Activated T-cell treated with anti-CD3 and anti-CD28 coated beads, Interleukin-2, amount 50 U/mL, for 48 hours (primary cell): Measurements from ENCODE around the gene PAPPA.

ENCODE experiments used
- DNase-seq, 2 experiments: peaks; one replicate each; pipeline ENCODE4 v3.0.0-alpha.2; 2020

Gene PAPPA

DNA sequence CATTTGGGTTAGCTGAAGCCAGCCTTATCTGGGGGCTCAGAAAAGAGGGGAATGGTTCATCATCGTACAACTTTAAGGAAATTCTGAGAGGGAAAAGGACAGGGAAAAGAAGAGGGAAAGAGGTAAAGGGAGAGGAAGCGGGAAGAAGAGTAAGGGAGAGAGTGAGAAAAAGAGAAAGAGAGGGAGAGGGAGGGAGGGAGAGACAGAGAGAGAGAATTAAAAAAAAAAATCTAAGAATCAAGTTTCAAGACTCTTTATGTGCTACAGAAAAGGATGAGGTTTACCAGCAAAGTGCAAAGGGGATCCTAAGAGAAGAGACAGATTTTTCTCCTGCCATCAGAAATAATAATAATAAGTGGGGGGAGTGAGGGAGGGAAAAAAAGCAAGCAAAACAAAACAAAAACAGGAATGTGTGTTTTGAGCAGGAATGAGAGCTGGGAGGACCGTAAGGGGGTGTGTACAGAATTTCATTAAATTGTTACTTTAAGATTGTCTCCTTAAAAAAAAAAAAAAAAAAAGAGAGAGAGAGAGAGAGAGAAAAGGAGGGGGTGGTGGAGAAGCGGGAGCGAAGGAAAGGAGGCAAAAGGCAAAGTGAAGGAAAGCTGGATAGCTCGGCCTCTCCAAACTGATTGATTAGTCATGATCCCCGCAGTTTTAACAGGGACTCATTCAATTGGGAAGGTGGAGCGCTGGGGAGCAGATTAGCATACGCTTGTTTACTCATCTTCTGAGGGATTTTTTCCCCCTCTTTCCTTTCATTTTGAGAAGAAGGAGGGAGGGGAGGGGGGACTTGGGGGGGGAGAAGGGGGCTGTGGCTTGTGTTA is 438 bp upstream of the PAPPA start:
- DNase-seq: no peak

DNA sequence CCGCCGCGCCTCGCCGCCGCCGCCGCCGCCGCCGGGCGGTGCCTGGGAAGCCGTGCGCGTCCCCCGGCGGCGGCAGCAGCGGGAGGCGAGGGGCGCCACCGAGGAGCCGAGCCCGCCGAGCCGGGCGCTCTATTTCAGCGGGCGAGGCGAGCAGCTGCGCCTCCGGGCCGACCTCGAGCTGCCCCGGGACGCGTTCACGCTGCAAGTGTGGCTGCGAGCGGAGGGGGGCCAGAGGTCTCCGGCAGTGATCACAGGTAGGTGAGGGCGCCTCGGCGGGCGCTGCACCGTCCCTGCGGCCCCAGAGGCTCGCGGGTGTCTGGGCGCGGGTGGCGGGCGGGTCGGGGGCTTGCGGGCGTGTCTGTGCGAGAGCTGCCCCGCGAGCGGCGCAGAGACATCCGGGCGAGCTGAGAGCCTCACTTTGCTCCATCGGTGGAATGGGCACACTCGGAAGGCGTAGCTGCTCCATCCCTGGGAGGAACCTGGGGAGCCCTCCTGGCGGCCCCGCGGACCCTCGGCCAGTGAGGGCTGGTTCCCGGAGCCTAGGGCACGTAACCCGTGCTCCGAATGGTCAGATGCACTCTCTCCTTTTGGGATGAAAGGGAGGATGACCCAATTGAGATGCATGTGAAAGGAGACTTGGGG is 864 bp downstream of the PAPPA start:
- DNase-seq: no peak

- DNase-seq: no peak
These were observed 1.5 kb downstream of the PAPPA start for GRCh38 chr9:116154976-116155697.

DNA sequence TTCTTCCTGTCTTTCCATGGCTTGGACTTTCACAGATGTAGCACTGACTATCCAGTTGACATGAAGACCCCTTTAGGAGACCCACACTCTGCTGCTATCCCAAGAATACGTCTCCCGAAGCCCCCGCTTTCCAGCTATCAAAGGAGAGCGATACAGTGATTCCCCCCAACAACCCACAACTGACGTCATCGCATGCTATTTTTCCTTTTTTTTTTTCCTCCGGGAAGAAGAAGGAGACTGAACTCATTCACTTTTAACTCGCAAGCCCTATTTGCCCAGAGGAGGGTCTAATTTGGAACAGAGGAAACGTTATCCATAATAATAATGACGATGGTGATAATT is 2.1 kb downstream of the PAPPA start:
- DNase-seq: no peak

GRCh38 chr9:116156621-116157314 is 3.2 kb downstream of the PAPPA start:
- DNase-seq: no peak

- DNase-seq: no peak
These were observed 4.0 kb downstream of the PAPPA start for GRCh38 chr9:116157436-116158138.

GRCh38 chr9:116160676-116161571 is 7.3 kb downstream of the PAPPA start:
- no peak for DNase-seq

- no peak for DNase-seq
These were observed 8.7 kb downstream of the PAPPA start for GRCh38 chr9:116162241-116162781.

DNA sequence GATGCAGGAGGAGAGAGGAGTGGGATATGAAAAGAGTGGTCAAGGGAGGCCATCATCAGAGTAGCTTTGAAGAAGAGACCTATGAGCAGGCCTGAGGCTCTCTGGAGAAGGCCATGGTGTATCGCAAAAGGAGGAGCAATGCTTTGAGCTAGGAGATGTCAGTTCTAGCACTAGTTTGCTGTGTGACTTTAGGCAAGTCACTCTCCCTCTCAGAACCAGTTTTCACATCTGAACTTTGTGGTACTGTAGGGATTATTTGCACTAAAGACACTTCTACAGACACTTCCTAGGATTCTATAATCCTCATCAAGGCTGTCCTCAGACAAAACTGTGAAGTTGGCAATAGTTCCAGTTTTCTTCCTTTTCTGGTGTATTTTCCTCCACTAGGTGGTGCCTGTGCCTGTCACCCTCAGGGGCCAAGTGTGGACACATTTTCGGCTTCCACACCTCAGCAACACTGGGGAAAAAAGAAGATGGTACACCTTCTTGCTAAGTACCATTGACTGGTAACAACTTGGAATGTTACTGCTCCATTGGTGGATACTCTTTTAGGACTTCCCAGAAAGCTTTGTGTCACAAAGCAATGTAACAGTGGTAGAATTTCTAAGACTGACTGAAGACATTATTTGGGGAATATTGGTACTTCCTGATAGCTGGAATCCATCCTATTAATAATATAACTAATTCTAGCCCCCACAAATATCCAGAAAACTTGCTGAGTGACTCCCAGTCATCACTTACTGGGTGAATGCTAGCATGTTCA is 9.9 kb downstream of the PAPPA start:
- DNase-seq: no peak

DNA sequence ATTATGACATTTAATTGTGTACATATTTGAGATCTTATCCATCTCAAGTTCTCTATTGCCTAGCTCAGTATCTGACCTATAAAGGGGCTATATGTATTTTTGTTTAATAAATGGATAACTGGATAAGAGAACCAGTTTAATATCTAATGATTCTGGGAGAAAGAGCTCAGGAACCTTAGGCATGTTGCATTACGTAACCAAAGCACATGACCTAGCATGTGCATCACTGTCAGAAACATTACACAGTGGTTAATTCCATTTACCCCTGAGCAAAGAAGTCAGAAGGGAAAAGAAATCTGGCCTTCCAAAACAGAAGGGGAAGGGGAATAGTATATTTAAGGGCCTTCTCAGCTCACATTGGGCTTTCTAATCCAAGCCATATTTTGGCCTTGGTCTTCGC is 12.3 kb downstream of the PAPPA start:
- no peak for DNase-seq

- no peak for DNase-seq
These were observed 13.1 kb downstream of the PAPPA start for GRCh38 chr9:116166713-116167112.

DNA sequence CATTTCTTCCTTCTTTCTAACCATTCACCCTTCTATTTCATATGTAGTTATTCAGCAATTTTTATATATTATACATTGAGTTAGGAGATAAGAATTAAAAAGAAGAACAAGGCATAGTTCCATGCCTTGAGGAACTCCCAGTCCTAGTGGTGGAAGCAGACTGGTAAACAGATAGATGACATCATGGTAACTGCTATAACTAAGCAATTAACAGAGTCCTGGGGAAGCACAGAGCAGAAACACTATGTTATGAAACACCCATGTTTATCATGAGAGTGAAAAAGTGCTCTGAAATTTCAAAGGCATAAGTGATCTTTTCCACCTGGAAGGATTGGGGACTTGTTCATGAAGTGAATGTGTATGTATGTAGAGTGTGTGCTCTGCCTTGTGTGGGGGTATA is 14.6 kb downstream of the PAPPA start:
- DNase-seq: no peak

DNA sequence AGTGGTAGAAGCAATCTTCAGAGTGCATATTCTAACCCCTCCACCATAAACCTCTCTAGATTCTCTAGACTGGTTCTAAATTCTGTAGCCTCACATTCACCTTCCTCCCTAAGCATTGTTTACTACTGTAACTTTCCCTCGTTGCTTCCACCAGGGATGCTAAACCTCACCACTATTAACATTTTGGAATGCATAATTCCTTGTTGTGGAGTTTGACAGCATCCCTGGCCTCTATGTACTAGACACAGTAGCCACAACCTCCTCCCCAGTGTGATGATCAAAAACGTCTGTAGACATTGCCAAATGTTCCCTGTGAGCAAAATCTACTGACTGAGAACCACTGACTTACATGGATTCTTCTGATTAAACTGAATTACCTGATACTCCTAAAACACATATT is 18.6 kb downstream of the PAPPA start:
- no peak for DNase-seq

DNA sequence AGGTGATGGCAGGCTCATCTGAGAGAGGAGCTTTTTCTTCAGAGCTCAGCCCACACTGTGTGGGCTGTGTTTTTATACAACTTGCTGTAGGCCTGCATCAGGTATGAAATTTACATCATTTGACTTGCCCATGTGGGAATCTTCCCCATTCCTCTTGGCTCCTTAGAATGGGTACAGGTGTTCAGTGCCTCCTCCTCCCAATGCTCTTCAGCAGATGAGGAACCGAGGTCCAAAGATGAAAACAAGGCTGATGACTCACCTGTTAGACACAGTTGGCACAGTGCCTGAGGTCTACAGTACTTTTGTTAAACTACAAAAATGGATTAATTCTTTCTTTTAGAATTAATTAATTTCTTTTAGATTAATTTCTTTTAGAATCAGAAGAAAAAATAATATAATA is 20.8 kb downstream of the PAPPA start:
- DNase-seq: no peak

GRCh38 chr9:116175614-116176013 is 22.0 kb downstream of the PAPPA start:
- no peak for DNase-seq

DNA sequence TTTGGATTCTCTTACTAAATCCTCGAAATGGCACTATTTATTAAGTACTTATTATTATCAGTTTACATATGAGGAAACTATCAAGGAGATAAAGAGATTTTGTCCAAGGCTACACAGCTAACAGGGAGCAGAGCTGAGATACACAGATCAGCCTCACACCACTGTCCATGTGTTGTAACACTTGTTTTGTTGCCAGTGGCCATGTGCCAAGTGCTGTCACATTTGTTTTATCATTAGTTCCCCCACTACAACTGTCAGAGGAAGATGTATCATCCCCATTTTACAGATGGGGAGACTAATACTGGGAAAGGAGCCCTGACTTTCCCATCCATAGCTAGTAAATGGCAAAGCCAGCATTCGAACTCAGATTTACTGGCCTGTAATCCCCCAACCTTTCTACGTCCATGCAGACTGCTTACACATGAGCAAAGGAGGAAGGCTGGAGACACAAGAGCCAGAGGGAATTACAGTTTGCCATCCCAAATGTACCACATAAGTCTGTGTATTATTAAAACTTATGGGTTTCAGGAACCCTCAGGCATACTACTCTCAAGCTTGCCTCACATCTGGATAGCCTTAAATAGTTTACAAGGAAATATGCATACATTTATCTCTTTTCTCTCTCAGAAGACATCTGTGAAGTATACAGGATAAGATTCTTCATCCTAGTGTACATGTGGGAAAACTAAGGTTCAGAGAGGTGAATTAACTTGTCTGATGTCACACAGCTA is 25.1 kb downstream of the PAPPA start:
- no peak for DNase-seq

- DNase-seq: no peak
These were observed 26.0 kb downstream of the PAPPA start for GRCh38 chr9:116179568-116179967.

DNA sequence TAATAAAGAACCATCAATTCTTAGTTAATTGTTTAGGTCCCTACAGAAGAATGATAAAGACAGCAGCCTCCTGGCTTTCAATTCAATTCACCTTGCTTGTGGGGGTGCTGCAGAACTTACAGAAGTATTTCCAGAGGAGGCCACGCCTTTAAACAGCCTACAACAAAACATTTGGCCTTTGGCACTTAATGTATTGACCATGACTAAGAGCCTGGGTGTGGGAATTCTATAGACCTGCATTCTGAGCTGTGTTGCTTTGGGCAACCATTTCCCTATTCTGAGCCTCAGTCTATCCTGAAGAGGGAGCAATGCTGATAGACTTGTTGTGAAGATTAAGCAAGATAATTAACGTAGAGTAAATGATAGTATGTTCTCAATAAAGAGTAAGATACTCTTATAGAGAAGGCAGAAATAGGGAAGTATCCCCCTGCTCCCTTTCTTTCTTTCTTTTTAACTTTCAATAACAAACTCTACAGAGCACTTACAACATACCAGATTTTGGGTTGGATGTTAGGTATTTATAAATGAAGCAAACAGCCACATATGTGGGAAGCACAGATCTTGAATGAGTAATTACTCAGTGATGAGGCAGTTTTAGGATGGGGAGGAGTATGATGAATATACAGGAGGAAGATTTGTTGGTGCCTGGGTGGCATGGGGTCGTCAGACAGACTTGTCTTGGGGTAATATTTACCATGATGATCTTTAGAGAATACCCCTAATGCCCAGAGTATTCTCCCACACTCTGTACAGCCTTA is 28.4 kb downstream of the PAPPA start:
- DNase-seq: no peak

DNA sequence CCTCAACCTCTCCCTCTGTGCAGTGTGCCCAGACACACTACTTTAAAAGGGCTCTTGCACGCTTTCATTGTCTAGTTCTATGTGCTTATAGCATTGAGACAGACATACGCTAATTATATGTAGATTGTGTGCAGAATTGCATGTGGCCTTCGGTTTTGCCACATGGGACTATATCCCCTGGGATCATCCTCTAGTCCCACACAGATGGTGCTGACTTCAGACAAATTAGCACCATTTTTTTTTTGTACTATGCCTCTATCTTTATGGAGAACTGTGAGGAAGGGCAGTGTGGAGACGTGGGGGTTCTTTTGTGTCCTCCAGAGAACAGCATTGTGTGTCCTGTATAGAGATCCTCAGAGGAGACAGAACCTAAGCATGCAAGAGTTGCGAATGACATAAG is 29.3 kb downstream of the PAPPA start:
- no peak for DNase-seq
